Upper lobe of left lung (tissue), 6 donors: ENCODE results near the gene NEDD8. TPM values are rescaled to one million over a fixed set of nuclear protein-coding genes. Genes with fewer than 3 reads are reported as not detected.
A peak's percentile ranks its signal among the peaks of the same experiment; 100 is the strongest.

Experiments
- ATAC-seq, 2 donors: fragments of 200-7000 bp; cut with Tn5 transposase; one replicate each; pipeline ENCODE4 v1.9.1; 2022; ENCODE audit warnings: mild to moderate bottlenecking in 2 of 2, moderate library complexity in 2 of 2; ENCODE audit not compliant: low FRiP score in 2 of 2
- DNase-seq, 2 donors: peaks; one replicate each; pipeline ENCODE4 v3.0.0-alpha.2; 2019 to 2020
- H3K27ac ChIP-seq, 4 donors: fragments of 200-600 bp; sonication (generic); one replicate each; pipeline ENCODE4 v1.5.1; 2016 to 2019
- H3K27me3 ChIP-seq, 4 donors: fragments of 200-600 bp; sonication (generic); one replicate each; pipeline ENCODE4 v1.5.1; 2017 to 2019
- H3K36me3 ChIP-seq, 4 donors: fragments of 200-600 bp; sonication (generic); one replicate each; pipeline ENCODE4 v1.5.1; 2016 to 2019
- H3K4me1 ChIP-seq, 4 donors: fragments of 200-600 bp; sonication (generic); one replicate each; pipeline ENCODE4 v1.5.1; 2018 to 2019
- H3K4me3 ChIP-seq, 4 donors: fragments of 200-600 bp; sonication (generic); one replicate each; pipeline ENCODE4 v1.5.1; 2017 to 2019; ENCODE audit warnings: mild to moderate bottlenecking in 2 of 4, moderate library complexity in 1 of 4
- H3K9me3 ChIP-seq, 4 donors: fragments of 200-600 bp; sonication (generic); one replicate each; pipeline ENCODE4 v1.5.1; 2018 to 2019
- EP300 ChIP-seq, 4 donors: sonication (generic); formaldehyde crosslinking; IDR thresholded peaks; one replicate each; pipeline ENCODE4 v1.5.1; 2017; ENCODE audit warnings: antibody characterized with exemption in 4 of 4, control low read depth in 2 of 4
- POLR2A ChIP-seq, 4 donors: fragments of 450-650 bp; IDR thresholded peaks; one replicate each; pipeline ENCODE4 v1.5.1; 2016 to 2017; ENCODE audit warnings: antibody characterized with exemption in 4 of 4, mild to moderate bottlenecking in 2 of 4
- POLR2AphosphoS5 ChIP-seq, 2 donors: sonication (generic); formaldehyde crosslinking; IDR thresholded peaks; one replicate each; pipeline ENCODE4 v1.5.1; 2017; ENCODE audit warnings: antibody characterized with exemption in 2 of 2
- WGBS, 2 donors: methylation state at CpG; one replicate each; pipeline ENCODE4 v1.1.5; 2017 to 2018; 5-methylcytosine and 5-hydroxymethylcytosine counted together
- total RNA-seq, 6 donors: library from RNA; depleted of rRNA in 4 of 6; stranded (reverse); fragments of >200 nt in 4 of 6; gene quantifications; one replicate each; pipeline versions ENCODE4 v1.1.0 to v1.2.1, GENCODE V29; 2016 to 2021
- TF ChIP-seq, protein P1 (sequence below), 6 experiments: fragments of 450-650 bp in 4 of 6; fragments of 200-600 bp in 2 of 6; sonication (generic) in 2 of 6; IDR thresholded peaks; one replicate each; pipeline ENCODE4 v1.5.1; 2016 to 2019; ENCODE audit warnings: antibody characterized with exemption in 6 of 6
- donor health status: DM: no; HTN: no; CAD: no; lungs with moderate emphysema.
- donor health status: DM: no; HTN: yes; CAD: no; lungs with severe emphysema.

NEDD8 gene
- total RNA-seq, 6 donors from 2014 or later = 39.8 to 144 (median 121) TPM

DNA sequence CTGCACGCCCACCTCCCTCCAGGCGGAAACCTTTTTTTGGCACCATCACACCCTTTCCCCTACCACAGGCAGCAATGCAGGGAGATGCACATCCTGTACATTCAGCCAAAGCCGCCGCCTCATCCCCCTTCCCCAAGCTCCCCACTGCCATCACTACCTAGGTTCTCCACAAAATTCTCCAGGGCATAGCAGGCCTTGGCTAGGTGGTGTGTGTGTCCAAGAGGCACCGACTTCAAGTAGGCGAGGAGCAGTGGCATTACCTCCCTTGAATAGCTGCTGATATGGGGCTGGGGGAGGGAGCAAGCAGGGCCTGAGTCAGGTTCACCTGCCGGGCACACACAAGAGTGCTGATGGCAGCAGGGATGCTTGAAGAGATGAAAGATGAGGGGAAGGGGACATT is 47.1 kb downstream of the NEDD8 start:
- Histone ChIP-seq H3K36me3 (peaks cover 8 to 72% (median 62%) of the 10 kb centered on the region in 4 donors), H3K27ac (no peak overlapping the region), H3K4me3 (no peak overlapping the region), H3K4me1 (peaks cover 14 to 24% (median 18%) of the 10 kb centered on the region in 4 donors), H3K27me3 (no peaks in the 10 kb centered on the region), H3K9me3 (no peaks in the 10 kb centered on the region)
- no peak for DNase-seq
- no peak for TF ChIP-seq EP300 (IDR thresholded peaks at IDR 0.05)
- TF ChIP-seq POLR2A (IDR thresholded peaks at IDR 0.05) = no peak
- TF ChIP-seq, protein P1, sequence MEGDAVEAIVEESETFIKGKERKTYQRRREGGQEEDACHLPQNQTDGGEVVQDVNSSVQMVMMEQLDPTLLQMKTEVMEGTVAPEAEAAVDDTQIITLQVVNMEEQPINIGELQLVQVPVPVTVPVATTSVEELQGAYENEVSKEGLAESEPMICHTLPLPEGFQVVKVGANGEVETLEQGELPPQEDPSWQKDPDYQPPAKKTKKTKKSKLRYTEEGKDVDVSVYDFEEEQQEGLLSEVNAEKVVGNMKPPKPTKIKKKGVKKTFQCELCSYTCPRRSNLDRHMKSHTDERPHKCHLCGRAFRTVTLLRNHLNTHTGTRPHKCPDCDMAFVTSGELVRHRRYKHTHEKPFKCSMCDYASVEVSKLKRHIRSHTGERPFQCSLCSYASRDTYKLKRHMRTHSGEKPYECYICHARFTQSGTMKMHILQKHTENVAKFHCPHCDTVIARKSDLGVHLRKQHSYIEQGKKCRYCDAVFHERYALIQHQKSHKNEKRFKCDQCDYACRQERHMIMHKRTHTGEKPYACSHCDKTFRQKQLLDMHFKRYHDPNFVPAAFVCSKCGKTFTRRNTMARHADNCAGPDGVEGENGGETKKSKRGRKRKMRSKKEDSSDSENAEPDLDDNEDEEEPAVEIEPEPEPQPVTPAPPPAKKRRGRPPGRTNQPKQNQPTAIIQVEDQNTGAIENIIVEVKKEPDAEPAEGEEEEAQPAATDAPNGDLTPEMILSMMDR (IDR thresholded peaks at IDR 0.05) = no peak
- TF ChIP-seq POLR2AphosphoS5 (IDR thresholded peaks at IDR 0.05) = no peak
- WGBS, 2 donors = 92 to 95% methylated on average over 7 of the region's 7 CpGs
- ATAC-seq = no peak

DNA sequence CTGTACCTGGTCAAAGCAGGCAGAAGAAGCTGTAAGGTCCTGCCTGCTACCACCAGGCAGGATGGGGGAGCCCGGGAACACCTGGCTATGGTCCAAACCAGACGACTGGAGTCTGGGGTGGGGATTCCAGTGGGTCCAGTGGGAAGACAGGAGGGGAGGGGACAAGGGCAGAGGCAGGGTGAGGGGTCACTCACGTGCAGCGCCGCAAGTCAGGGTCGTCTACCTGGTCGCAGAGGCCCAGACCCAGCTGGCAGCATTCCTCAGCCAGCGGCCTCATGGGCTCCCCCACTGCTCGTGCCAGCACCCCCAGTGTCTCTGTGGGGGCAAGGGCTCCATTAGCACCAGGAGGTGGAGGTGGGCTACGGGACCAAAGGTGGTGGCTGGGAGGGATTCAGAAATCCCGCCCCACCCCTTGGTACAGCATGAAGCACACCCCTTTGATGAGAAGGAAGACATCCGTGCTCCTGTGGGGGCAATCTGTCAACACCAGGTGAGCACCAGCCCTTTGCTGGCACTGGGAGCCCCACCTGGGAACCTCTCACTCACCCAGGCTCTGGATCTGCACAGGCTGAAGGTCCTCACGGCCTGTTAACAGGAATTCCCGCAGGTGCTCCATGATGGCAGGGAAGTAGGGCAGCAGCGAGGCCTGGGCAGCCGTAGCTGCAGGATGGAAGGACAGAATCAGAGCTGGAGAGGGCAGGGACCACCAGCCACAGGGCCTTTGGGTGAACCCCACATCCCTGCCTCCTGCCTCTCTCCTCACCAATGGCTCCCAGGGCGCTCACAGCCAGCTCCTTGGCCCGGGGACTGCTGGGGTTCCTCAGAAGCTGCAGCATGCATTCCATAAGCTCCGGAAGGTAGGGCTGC is 47.8 kb downstream of the NEDD8 start:
- no peaks in the 10 kb centered on the region for H3K27me3 ChIP-seq
- DNase-seq (peak in 1 of 2 donors; percentile 57), ATAC-seq (no peak)
- no peak overlapping the region for H3K4me3 ChIP-seq
- TF ChIP-seq POLR2AphosphoS5 (IDR thresholded peaks at IDR 0.05) (no peak), POLR2A (IDR thresholded peaks at IDR 0.05) (no peak)
- TF ChIP-seq, protein P1 (IDR thresholded peaks at IDR 0.05) = no peak
- peaks cover 14 to 21% (median 17%) of the 10 kb centered on the region in 4 donors for H3K4me1 ChIP-seq
- H3K9me3 ChIP-seq = no peaks in the 10 kb centered on the region
- 89 to 96% methylated on average over 5 to 19 of the region's 19 CpGs for WGBS, 2 donors
- no peak overlapping the region for H3K27ac ChIP-seq
- peaks cover 12 to 77% (median 69%) of the 10 kb centered on the region in 4 donors for H3K36me3 ChIP-seq

DNA sequence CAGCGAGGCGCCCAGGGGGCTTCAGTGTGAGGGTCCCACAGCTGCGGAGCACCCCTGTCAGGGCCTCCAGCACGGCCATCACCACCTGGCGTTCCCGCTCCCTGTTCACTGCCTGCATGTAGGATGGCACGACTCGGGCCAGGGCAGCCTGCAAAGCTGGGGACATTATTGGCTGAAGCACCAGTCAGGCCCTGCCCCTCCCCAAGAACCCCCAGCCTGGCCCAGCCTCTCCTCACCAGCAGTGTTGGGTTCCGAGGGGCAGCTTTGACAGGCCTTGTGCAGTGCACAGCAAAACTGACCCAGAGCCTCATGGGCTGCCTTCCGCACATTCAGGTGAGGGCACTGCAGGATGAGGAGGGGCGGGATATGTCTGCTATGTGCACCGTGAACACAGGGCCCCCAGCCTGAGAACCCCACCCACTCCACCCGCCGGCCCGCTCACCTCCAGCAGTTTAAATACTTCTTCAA is 49.1 kb downstream of the NEDD8 start:
- Histone ChIP-seq H3K9me3 (no peaks in the 10 kb centered on the region), H3K27ac (no peak overlapping the region), H3K27me3 (no peaks in the 10 kb centered on the region), H3K4me1 (peaks cover 6 to 10% (median 8%) of the 10 kb centered on the region in 4 donors), H3K4me3 (no peak overlapping the region), H3K36me3 (peaks cover 14 to 90% (median 82%) of the 10 kb centered on the region in 4 donors)
- ATAC-seq = no peak
- TF ChIP-seq EP300 (IDR thresholded peaks at IDR 0.05) (no peak), POLR2A (IDR thresholded peaks at IDR 0.05) (no peak), POLR2AphosphoS5 (IDR thresholded peaks at IDR 0.05) (no peak)
- TF ChIP-seq, protein P1 (IDR thresholded peaks at IDR 0.05) = no peak
- peak in 1 of 2 donors; percentile 71 for DNase-seq
- 87 to 99% methylated on average over 9 to 15 of the region's 15 CpGs for WGBS, 2 donors

DNA sequence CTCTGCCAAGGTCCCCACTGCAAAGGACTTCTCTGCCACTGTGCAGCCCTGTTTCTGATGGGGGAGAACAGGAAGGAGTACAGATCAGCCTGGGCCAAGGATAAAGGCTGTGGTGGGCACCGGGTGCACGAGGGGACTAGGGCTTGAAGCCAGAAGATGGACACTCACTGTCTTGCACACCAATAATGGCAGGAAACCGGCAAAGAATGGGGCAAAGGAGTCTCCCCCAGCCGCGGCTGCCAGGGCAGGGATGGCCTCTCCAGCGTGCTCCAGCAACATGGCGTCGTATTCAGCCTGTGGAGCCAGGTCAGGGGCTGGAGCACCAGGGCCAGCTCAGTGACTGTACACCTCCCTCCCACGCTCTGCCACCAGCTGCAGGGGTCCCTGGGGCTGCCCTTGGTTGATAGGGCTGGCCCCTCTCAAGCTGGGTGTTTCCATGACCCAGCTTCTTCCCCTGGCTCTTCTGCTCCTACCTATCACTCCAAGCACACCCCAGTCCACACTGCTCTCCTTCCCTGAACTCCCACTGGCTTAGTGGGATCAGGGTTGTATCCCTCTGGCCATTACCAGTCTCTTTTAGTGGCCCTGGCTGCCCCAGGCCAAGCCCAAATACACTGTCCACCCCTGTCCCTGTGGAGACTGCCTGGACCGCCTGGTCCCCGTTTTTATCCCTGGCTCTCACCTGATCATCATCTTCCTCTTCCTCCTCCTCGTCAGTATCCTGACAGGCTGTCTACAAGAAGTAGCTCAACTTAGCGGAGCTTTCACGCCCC is 49.9 kb downstream of the NEDD8 start:
- Histone ChIP-seq H3K27me3 (no peaks in the 10 kb centered on the region), H3K27ac (no peak overlapping the region), H3K36me3 (peaks cover 14 to 97% (median 89%) of the 10 kb centered on the region in 4 donors), H3K4me1 (peaks cover 0 to 2% (median under 1%) of the 10 kb centered on the region in 4 donors), H3K9me3 (no peaks in the 10 kb centered on the region), H3K4me3 (no peak overlapping the region)
- DNase-seq (peak in 1 of 2 donors; percentile 59), ATAC-seq (no peak)
- 80 to 92% methylated on average over 10 to 14 of the region's 14 CpGs for WGBS, 2 donors
- TF ChIP-seq POLR2A (IDR thresholded peaks at IDR 0.05) (no peak), EP300 (IDR thresholded peaks at IDR 0.05) (no peak), POLR2AphosphoS5 (IDR thresholded peaks at IDR 0.05) (no peak)
- TF ChIP-seq, protein P1 (IDR thresholded peaks at IDR 0.05) = no peak
